AG09309 (cell line): Measurements from ENCODE around the gene FERMT1.

Experiments
- DNase-seq: peaks from one replicate; pipeline ENCODE4 v3.0.0-alpha.2; 2010; ENCODE audit warnings: low read depth
- H3K4me3 ChIP-seq: 2 replicates; pipeline ENCODE4 v1.5.1; 2011; ENCODE audit warnings: mild to moderate bottlenecking, low read depth, low read length, moderate library complexity; ENCODE audit not compliant: control insufficient read depth
- CTCF ChIP-seq: IDR thresholded peaks from 2 replicates; pipeline ENCODE4 v1.5.1; 2011; ENCODE audit warnings: mild to moderate bottlenecking, low read depth, low read length, inconsistent platforms; ENCODE audit not compliant: insufficient read depth, control insufficient read depth; ENCODE audit errors: missing control alignments

The FERMT1 gene

DNA sequence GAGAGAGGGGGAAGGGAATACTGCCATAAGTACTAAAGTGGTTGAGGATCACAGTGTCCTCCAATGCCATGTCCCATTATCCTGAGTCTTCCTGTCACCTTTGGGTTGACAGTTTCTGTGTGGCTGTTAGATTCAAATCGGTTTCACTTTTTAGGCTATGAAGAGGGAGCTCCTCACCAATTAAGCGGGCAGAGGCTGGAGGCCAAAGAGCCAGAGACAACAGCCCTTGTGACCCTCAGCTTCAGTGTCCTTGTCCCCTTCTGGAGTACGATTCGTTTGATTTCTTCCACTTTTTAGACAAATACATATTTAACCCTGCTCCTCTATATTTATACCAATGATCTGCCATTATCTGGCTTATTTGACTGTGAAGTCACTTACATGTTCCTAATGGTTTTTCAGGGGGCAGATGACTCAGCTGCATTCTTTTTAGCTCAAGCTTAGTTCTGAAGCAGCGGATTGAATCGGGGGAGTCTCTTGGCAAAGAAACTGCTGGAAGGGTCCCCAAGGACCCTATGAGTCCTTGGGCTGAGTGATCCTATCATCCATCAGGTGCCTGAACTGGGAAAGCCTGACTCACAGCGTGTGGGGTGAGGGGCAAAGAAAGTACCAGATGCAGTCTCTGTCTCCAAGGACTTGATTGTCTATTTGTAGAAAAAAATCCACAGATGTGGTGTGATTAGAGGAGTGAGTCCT is 18.2 kb downstream of the FERMT1 start:
- no peak for DNase-seq
- TF ChIP-seq CTCF = no peak
- H3K4me3 ChIP-seq = no peak overlapping the region

- no peak overlapping the region for H3K4me3 ChIP-seq
- no peak for TF ChIP-seq CTCF
- DNase-seq = no peak
Observed at GRCh38 chr20:6103301-6103700, 19.5 kb downstream of the FERMT1 start.

DNA sequence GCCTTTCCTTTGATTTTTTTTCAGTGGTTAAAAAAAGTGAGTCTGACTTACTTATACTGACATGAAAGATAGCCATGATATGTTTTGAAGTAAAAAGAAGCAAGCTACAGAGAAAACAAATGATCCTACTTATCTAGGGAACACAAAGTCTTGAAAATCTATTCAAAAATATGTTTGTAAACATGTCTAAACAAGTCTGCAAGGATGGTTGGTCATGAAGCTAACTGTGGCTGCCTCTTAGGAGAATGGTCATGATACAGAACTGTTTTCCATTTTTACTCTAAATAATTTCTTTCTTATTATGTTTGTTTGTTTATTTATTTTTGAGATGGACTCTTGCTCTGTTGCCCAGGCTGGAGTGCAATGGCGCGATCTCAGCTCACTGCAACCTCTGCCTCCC is 21.5 kb downstream of the FERMT1 start:
- no peak for DNase-seq
- TF ChIP-seq CTCF = no peak
- no peak overlapping the region for H3K4me3 ChIP-seq

GRCh38 chr20:6100246-6100645 is 22.6 kb downstream of the FERMT1 start:
- no peak for DNase-seq
- H3K4me3 ChIP-seq = no peak overlapping the region
- no peak for TF ChIP-seq CTCF

DNA sequence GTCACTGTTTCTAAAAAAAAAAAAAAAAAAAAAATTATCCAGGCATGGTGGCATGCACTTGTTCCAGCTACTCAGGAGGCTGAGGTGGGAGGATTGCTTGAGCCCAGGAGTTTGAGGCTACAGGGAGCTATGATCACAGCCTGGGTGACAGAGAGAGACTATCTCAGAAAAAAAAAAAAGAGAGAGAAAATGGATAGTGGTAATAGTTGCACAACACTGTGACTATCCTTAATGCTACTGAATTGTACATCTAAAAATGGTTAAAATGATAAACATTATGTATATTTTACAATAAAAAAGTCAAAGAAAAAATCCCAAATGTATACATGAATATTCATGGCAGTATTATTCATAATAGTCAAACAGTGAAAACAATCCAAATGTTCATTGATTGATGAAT is 23.0 kb downstream of the FERMT1 start:
- no peak overlapping the region for H3K4me3 ChIP-seq
- TF ChIP-seq CTCF = no peak
- DNase-seq = no peak

GRCh38 chr20:6095409-6095808 is 27.4 kb downstream of the FERMT1 start:
- no peak for DNase-seq

More at GRCh38 chr20:6095409-6095808, 27.4 kb downstream of the FERMT1 start:
- no peak overlapping the region for H3K4me3 ChIP-seq
- no peak for TF ChIP-seq CTCF
